HTERT RPE-1 (cell line): ENCODE results near the gene PSMF1.
"Not testable (repeated sequence)": the region's sequence is repeated elsewhere in the genome, so short reads cannot be mapped to it uniquely, and the experiment has no call there.

Experiments used
- in situ Hi-C: fragments of 300-500 bp; cut with MboI; formaldehyde crosslinking; loops from 4 replicates; pipeline ENCODE4 v1.14.3; 2020; ENCODE audit warnings: low sequenced_read_pairs

PSMF1 gene

DNA sequence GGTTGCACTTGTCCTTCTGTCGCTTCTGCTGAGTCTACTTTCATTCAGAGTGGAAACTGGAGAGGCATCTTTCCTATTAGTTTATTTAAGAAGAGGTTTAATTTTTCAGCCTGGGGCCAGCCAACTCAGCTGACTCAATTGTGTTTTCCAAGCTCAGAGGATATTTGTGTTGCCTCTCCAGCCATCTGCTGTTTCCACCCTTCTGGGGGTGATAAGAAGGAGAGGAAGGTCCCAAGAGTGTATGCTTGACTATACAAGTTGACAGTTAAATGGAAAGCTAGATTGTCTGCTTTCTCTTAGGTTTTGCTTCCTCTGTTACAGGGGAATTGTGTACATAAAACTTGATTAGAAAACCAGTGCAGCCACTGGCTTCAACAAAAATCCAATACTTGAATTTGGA, 3.0 kb downstream of the PSMF1 start:
- in situ Hi-C loops = no loop called here

DNA sequence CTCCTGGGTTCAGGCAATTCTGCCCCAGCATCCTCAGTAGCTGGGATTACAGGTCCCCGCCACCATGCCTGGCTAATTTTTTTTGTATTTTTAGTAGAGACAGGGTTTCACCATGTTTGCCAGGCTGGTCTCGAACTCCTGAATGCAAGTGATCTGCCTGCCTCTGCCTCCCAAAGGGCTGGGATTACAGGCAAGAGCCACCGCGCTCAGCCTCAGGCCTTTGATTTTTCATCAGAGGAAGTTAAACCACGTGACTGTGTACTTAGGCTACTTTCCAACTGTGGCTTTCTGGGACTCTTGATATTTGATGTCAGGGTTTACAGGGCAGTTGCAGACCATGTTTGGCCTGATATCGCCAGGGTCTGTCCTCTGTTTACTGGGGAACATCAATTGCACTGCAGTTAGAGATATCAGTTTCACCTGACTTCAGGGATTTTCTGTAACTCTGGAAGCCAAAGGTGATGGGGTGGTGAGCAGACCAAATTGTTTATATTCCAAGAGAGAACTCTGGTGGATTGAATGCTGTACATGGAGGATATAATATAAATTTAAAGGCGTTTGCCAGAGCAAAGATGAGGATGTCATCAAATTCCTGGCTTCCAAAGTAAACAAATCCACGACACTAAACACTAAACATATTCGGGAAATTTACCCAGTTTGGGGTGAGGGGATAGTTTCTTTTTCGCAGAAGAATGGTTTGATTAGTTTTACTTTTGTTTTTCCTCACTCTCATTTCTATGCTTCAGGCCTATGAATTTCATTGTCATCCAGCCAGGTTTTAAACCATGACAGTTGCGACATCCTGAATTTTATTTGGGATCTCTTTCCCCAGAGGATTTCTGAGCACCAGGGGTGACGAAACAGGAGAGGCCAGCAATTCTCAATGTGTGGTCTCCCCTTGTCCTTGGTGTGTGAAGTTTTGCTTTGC, 4.2 kb downstream of the PSMF1 start:
- in situ Hi-C loops = no loop called here

DNA sequence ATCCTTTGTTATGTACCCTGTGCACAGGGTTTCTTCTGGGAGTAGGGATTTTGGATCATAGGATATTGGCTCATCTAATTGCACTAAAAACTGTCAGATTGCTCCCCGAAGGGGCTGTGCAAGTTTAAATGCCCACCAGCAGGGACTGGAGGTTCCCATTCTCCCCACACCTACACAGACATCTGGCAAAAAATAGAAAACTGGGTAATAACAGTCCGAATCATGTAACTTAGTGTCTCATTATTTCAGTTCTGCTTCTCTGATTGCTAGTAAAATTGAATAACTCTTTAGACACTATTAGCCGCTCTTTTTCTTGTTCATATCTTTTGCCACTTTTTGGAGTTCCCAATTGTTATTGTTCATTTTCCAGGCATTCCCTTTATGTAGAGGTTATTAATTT, 5.3 kb downstream of the PSMF1 start:
- in situ Hi-C loops = no loop called here

DNA sequence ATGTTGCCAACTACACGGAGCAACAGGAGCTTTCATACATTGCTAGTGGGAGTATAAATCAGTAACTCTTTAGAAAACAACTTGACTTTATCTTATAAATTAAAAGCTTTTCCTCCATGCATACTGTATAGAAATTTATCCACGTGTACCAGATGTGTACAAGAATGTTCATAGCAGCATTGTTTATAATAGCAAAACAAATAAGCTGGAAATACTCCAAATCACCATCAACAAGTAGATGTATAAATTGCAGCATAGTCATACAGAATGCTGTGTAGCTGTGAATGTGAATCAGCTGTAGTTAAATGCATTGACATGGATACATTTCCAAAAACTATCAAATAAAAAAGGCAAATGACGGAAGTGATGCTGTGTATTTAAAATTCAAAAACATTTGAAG, 6.0 kb downstream of the PSMF1 start:
- in situ Hi-C loops = no loop called here

DNA sequence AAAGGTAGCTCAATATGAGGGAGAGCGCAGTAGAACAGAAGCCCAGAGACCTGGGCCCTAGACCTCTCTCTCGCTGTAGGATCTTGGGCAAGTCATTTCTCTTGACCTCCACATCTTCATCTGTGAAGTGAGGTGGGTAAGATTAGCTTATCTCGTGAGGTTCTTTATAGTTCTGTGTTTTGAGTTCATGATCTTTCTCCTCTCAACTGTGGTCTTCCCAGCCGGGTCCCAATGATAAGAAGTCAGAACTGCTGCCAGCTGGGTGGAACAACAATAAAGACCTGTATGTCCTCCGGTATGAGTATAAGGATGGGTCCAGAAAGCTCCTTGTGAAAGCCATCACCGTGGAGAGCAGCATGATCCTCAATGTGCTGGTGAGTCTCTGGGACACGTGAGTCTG, 6.9 kb downstream of the PSMF1 start:
- in situ Hi-C loops = no loop called here

DNA sequence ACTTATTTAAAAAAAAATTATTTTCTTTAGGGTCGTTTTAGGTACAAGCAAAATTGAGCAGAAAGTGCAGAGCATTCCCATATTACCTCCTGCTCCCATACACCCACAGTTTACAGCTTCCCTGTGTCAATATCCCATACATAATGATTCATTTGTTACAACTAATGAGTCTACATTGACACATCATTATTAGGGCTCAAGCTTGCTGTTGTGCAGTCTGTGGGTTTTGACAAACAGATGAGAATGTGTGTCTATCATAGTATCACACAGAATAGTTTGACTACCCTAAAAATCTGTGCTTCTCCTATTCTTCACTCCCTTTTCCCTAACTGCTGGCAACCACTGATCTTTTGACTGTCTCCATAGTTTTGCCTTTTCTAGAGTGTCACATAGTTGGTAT, 9.4 kb downstream of the PSMF1 start:
- in situ Hi-C loops = no loop called here

DNA sequence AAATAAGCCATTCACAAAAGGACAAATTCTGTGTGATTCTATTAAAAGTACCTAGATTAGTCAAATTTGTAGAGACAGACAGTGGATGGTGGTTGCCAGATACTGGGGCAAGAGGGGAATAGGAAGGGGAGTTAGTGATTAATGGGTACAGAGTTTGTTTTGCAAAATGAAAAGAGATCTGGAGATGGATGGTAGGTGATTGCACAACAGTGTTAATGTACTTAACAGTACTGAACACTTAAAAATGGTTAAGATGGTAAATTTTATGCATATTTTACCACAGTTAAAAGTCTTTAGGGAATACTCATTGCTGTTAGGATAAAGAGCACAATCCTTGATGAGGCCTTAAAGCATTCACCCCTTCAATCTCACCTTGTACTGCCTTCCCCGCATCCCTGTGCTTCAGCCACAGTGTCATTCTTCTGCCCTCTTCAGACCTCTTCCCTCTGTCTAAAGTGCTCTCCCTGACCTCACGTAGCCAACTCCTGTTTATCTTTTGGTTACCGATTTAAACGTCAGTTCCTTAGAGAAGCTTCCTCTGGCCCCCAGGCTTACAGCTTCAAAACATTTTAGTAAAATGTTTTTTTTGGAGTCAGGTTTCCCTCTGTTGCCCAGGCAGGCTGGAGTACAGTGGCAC, 11.8 kb downstream of the PSMF1 start:
- in situ Hi-C loops = no loop called here

DNA sequence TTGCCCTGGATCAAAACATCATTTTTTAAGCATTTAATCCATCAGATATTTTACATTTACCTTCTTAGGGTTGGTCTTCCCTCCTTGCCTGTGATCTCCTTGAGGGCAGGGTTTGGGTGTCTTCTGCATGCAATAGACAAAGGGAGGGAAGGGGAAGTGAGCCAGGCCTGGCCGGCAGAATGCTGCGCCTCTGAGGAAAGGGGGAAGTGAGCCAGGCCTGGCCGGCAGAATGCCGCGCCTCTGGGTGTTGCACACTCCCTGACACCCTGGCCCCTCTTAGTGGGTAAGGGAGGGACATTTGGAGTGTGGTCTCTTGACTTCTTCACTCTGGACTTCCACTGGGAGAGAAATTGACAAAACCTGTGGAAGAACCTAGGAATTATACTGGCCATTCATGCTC, 12.4 kb downstream of the PSMF1 start:
- in situ Hi-C loops = no loop called here

DNA sequence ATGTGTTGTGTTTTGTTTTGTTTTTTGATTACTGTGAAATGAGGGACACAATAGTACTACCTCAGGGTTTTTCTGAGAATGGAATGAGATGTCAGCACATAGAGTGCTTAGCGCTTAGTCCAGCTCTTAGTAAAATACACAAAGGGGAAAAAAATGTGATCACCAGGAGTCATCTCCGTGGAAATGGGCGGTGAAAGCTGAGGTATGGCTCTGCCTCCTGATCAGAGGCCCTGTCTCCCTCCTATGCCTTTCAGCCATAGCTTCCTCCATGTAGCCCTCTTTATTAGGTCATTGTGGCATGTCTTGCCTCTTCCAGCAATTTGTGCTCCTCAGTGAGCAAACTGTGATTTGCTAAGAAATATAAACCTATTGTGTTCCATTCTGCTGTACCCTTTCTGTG, 13.0 kb downstream of the PSMF1 start:
- in situ Hi-C loops = no loop called here

DNA sequence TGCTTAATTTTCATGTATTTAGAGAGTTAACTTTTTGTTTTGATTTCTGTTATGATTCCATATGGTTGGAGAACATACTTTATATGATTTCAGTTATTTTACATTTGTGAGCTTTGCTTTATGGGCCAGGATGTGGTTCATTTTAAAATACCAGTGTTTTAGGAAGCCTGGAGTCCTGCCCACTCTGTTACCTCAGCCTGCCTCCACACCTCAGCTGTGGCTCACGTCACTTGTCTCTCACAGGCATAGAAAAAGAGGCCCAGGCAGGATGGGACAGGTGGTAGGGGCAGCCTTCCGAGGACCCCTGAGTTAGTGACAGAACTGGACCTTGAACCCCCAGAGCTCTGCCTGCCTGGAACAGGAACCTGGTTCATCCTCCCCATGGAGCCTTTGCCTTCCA, 16.0 kb downstream of the PSMF1 start:
- in situ Hi-C loops = no loop called here

DNA sequence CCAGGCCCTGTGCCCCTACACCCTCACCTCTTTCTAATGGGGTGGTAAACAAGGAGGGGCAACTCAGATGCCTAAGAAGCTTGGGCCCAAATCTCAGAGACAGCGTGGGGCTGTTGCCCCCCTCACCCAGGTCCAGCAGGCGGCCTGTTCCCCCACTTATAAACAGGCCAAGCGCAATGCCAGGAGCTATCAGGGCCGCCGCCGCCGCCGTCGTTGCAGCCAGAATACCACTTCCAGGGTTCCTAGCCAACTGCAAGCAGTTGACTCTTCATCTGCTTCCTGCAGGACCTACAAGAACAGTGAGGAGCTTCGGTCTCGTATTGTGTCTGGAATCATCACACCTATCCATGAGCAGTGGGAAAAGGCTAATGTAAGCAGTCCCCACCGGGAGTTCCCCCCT, 16.4 kb downstream of the PSMF1 start:
- in situ Hi-C loops = no loop called here

DNA sequence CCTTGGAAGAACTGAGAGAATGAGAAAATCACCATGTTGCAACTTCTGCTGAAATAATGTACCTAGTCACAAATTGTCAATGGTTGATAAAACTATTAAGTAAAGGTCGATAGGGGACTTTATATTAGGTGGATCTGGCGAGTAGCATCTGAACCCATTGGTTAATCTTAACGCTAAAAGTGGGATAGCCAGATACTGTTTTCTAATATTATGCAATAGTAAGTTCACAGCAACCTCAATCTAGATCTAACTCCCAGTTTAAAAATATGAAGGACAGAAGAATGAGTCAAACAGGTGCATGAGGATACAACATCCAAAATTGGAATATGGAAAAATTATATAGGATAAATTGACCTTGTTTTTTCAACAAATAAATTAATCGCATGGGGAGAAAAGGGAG, 18.8 kb downstream of the PSMF1 start:
- in situ Hi-C loops = no loop called here

DNA sequence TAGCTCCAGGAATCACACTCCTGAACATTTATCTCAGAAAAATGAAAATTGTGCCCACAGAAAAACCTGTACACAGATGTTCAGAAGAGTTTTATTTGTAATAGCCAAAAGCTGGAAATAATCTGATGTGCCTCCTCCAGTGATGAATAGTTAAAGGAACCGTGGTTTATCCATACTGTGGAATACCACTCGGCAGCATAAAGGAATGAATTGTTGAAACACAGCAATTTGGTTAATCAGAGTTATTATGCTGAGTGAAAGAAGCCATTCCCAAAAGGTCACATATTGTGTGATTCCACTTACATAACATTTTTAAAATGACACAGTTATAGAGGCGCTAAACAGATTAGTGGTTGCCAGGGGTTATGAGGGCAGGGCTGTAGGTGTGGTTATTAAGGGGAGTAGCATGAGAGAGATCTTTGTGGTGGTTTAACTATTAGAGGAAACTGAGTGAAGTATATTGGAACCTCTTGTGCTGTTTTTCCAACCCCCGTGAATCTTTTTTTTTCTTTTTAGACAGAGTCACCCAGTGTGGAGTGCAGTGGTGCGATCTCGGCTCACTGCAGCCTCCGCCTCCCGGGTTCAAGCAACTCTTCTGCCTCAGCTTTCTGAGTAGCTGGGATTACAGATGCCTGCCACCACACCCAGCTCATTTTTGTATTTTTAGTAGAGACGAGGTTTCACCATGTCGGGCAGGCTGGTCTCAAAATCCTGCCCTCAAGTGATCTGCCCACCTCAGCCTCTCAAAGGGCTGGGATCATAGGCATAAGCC, 26.2 kb downstream of the PSMF1 start:
- in situ Hi-C loops = no loop called here

DNA sequence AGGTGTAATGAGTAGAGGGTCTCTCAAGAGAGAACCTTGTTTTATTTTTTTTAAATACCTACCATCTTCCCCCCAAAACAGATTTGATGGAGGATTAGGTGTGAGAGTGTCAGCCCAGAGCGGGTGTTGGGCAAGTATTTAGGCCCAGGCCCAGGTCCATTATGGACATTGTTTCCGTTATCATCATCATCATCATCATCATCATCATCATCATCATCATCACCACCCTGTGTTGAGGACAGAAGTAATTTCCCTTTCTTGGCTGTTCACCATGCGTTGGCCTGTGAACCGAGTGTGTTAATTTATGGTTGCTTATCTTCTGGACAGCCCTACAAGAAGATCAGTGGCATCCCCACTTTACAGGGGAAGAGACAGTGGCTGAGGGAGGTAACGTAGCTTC, 28.6 kb downstream of the PSMF1 start:
- in situ Hi-C loops = no loop called here

DNA sequence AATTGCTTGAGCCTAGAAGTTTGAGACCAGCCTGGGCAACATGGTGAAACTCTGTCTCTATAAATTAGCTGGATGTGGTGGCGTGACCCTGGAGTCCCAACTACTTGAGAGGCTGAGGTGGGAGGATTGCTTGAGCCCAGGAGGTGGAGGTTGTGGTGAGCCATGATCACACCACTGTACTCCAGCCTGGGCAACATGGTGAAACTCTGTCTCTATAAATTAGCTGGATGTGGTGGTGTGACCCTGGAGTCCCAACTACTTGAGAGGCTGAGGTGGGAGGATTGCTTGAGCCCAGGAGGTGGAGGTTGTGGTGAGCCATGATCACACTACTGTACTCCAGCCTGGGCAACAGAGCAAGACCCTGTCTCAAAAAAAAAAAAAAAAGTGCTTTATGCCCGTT, 31.4 kb downstream of the PSMF1 start:
- in situ Hi-C loops = not testable (repeated sequence)

DNA sequence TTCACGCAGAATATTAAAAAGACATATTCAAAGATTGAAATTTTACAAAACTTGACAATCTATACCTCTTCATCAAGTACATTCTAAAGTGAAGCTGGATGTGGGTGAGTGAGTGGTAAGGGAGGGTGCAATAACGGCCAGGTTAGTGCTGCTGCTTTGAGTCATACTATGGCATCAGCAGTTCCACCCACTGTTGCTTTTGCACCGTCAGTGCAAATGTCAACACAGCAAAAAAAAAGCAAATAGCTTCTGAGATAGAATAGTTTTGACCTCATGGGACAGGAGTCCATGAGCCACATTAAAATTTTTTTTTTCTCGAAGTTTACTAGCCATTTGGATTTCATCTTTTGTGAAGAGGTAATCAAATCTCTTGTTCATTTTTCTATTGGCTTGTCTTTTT, 31.8 kb downstream of the PSMF1 start:
- in situ Hi-C loops = no loop called here

DNA sequence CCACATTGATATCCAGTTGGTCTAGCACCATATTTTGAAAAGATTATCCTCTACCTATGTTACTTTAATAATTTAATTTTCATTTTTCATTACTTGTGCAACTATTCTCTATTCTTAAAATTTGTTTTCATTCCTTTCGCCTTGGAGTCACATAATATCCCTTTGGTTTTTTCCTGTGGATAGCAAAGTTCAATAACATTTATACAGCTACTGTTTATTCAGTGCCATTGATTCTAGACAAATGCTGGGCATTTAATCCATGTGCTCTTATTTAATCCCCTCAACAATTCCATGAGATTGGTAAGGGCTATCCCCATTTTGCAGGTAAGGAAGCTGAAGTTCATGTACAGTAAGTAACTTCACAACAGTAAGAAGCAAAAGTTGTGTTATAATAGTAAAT, 32.6 kb downstream of the PSMF1 start:
- in situ Hi-C loops = no loop called here

DNA sequence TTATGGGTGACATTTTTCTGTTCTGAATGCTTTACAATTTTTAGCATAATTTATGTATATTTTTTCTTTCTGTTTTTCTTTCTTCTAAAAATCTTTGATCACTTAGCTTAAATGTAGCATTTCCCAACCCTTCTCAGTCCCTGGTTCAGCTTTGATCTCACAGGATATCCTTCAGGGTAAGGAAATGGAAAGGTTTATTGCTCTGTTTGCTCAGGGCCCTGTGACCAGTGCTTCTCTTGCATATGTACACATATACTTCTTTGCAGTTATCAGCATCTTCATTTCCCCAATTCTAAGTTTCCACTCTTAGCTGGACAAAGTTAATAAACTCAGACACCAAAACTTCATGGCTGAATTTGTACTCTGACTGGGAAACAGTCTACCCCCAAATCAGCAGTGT, 35.8 kb downstream of the PSMF1 start:
- in situ Hi-C loops = no loop called here

DNA sequence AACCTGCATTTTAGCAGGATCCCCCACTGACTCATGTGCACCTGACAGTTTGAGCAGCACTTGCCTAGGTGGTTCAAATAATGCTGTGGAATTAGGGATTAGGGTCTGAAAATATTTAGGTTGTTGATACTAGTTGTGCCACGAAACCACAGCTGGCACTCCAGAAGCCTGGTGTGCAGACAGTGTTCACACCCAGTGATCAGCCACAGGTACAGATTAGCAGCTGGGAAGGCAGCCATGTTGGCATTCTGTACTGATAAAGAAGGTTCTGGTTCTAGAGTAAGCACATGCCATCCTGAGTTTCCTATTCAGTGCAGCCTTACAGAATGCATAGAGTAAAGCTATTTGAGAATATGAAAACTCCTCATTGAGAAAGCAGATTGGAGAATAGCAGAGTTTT, 36.3 kb downstream of the PSMF1 start:
- in situ Hi-C loops = no loop called here

DNA sequence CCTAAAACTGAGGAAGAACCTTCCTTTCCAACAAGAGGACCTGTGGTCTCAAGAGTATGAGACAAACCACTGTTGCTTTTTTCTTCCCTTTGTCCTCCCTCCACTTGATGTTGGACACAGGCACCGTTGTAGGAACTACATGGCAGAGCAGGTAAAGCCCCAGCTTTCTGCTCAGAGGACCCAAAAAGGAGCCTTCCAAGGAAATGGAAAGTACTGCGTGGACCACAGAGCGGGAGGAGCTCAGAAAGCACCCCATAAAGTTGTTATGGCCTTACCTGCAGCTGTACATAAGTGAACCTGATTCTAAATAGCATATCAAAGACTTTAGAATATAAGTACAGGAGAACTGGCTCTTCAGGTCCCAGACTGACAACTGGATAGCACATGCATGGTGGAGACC, 36.9 kb downstream of the PSMF1 start:
- in situ Hi-C loops = no loop called here

DNA sequence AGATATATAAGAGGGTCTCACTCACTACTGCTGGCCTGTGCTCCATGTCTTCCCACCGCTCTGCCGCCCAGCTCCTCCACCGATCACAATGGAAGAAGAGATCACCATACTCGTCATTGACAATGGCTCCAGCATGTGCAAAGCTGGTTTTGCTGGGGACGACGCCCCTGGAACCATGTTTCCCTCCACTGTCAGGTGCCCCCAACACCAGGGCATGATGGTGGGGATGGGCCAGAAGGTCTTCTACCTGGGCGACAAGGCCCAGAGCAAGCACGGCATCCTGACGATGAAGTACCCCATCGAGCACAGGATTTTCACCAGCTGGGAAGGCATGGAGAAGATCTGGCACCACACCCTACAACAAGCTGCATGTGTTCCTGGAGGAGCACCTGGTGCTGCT, 42.1 kb downstream of the PSMF1 start:
- in situ Hi-C loops = no loop called here

DNA sequence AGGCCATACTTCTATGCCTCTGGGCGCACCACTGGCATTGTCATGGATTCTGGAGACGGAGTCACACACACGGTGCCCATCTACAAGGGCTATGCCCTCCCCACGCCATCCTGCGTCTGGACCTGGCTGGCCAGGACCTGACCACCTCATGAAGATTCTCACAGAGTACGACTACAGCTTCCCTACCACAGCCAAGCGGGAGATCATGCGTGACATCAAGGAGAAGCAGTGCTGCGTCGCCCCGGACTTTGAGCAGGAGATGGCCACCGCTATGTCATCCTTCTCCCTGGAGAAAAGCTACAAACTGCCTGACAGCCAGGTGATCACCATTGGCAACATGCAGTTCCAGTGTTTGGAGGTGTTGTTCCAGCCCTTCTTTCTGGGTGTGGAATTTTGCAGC, 42.6 kb downstream of the PSMF1 start:
- in situ Hi-C loops = no loop called here
